ENCODE data around the gene ARHGAP44.

Gene ARHGAP44

DNA sequence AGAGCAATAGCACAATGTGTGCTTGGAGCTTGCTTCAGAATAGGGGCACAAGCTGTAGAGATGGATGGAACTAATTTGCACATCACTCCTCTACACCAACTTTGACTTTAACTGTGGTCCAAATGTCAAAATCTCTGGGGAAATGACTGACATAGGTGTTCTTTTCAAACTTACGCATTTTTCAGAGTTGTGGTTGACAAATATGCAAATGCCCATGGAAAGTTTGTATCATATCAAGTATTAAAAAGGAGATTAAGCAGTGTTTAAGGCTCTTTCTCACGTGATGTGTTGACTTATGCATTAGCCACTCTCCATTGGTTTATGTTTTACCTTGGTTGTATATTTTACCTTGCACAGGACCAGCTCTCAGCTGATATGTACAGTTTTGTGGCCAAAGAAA is 151.4 kb downstream of the ARHGAP44 start:
- Histone ChIP-seq H3K9ac (ENCODE audit: low read depth, low read length, poor library complexity, severe bottlenecking) (no peak overlapping the region), H3K79me2 (ENCODE audit: insufficient read depth, low read length) (no peaks in the 10 kb centered on the region), H3K27me3 (ENCODE audit: insufficient read depth, low read length, poor library complexity, severe bottlenecking) (no peaks in the 10 kb centered on the region), H4K20me1 (ENCODE audit: insufficient read depth, low read length, poor library complexity, severe bottlenecking) (no peaks in the 10 kb centered on the region), H3K4me1 (ENCODE audit: insufficient read depth, low read length, poor library complexity, severe bottlenecking) (no peaks in the 10 kb centered on the region), H2AFZ (ENCODE audit: low read length) (no peak overlapping the region), H3K9me2 (replicated peaks; ENCODE audit: low read depth, low read length) (no peaks in the 10 kb centered on the region), H3K9me3 (ENCODE audit: insufficient read depth, low read depth, low read length) (no peaks in the 10 kb centered on the region), H3K36me3 (ENCODE audit: insufficient read depth, low read length) (no peaks in the 10 kb centered on the region), H3F3A (ENCODE audit: low read depth) (no peaks in the 10 kb centered on the region), H3K4me3 (ENCODE audit: low read length, poor library complexity, severe bottlenecking) (no peak overlapping the region), H3K4me2 (ENCODE audit: low read depth, low read length, poor library complexity, severe bottlenecking) (no peak overlapping the region)
- TF ChIP-seq EZH2phosphoT487 (IDR thresholded peaks at IDR 0.05; ENCODE audit: borderline replicate concordance): no peak
- TF ChIP-seq, protein P1, sequence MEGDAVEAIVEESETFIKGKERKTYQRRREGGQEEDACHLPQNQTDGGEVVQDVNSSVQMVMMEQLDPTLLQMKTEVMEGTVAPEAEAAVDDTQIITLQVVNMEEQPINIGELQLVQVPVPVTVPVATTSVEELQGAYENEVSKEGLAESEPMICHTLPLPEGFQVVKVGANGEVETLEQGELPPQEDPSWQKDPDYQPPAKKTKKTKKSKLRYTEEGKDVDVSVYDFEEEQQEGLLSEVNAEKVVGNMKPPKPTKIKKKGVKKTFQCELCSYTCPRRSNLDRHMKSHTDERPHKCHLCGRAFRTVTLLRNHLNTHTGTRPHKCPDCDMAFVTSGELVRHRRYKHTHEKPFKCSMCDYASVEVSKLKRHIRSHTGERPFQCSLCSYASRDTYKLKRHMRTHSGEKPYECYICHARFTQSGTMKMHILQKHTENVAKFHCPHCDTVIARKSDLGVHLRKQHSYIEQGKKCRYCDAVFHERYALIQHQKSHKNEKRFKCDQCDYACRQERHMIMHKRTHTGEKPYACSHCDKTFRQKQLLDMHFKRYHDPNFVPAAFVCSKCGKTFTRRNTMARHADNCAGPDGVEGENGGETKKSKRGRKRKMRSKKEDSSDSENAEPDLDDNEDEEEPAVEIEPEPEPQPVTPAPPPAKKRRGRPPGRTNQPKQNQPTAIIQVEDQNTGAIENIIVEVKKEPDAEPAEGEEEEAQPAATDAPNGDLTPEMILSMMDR (conservative IDR thresholded peaks at IDR 0.05; ENCODE audit: low read length): no peak

GRCh38 chr17:12947047-12947446 is 157.7 kb downstream of the ARHGAP44 start:
- H3K79me2 ChIP-seq (ENCODE audit: insufficient read depth, low read length): no peaks in the 10 kb centered on the region
- H3F3A ChIP-seq (ENCODE audit: low read depth): no peaks in the 10 kb centered on the region
- H3K4me3 ChIP-seq (ENCODE audit: low read length, poor library complexity, severe bottlenecking): no peak overlapping the region
- TF ChIP-seq, protein P1 (conservative IDR thresholded peaks at IDR 0.05; ENCODE audit: low read length): no peak
- TF ChIP-seq EZH2phosphoT487 (IDR thresholded peaks at IDR 0.05; ENCODE audit: borderline replicate concordance): no peak
- H3K9ac ChIP-seq (ENCODE audit: low read depth, low read length, poor library complexity, severe bottlenecking): no peak overlapping the region
- H3K27me3 ChIP-seq (ENCODE audit: insufficient read depth, low read length, poor library complexity, severe bottlenecking): no peaks in the 10 kb centered on the region
- no peaks in the 10 kb centered on the region for H3K36me3 ChIP-seq (ENCODE audit: insufficient read depth, low read length)
- no peak overlapping the region for H3K4me2 ChIP-seq (ENCODE audit: low read depth, low read length, poor library complexity, severe bottlenecking)
- no peaks in the 10 kb centered on the region for H4K20me1 ChIP-seq (ENCODE audit: insufficient read depth, low read length, poor library complexity, severe bottlenecking)
- H3K9me2 ChIP-seq (replicated peaks; ENCODE audit: low read depth, low read length): no peaks in the 10 kb centered on the region
- no peak overlapping the region for H2AFZ ChIP-seq (ENCODE audit: low read length)
- H3K9me3 ChIP-seq (ENCODE audit: insufficient read depth, low read depth, low read length): no peaks in the 10 kb centered on the region; the same call in 1 of the 2 replicates
- no peaks in the 10 kb centered on the region for H3K4me1 ChIP-seq (ENCODE audit: insufficient read depth, low read length, poor library complexity, severe bottlenecking)

- Histone ChIP-seq H3K4me1 (ENCODE audit: insufficient read depth, low read length, poor library complexity, severe bottlenecking) (no peaks in the 10 kb centered on the region), H3K36me3 (ENCODE audit: insufficient read depth, low read length) (no peaks in the 10 kb centered on the region), H3K79me2 (ENCODE audit: insufficient read depth, low read length) (no peaks in the 10 kb centered on the region), H4K20me1 (ENCODE audit: insufficient read depth, low read length, poor library complexity, severe bottlenecking) (no peaks in the 10 kb centered on the region), H3K4me3 (ENCODE audit: low read length, poor library complexity, severe bottlenecking) (no peak overlapping the region), H3K27me3 (ENCODE audit: insufficient read depth, low read length, poor library complexity, severe bottlenecking) (no peaks in the 10 kb centered on the region), H3K9me3 (ENCODE audit: insufficient read depth, low read depth, low read length) (no peaks in the 10 kb centered on the region; the same call in 1 of the 2 replicates), H3F3A (ENCODE audit: low read depth) (no peaks in the 10 kb centered on the region), H3K9ac (ENCODE audit: low read depth, low read length, poor library complexity, severe bottlenecking) (no peak overlapping the region), H3K9me2 (replicated peaks; ENCODE audit: low read depth, low read length) (no peaks in the 10 kb centered on the region), H2AFZ (ENCODE audit: low read length) (no peak overlapping the region), H3K4me2 (ENCODE audit: low read depth, low read length, poor library complexity, severe bottlenecking) (no peak overlapping the region)
- TF ChIP-seq, protein P1 (conservative IDR thresholded peaks at IDR 0.05; ENCODE audit: low read length): no peak
- TF ChIP-seq EZH2phosphoT487 (IDR thresholded peaks at IDR 0.05; ENCODE audit: borderline replicate concordance): no peak
Observed at GRCh38 chr17:12952012-12952411, 162.7 kb downstream of the ARHGAP44 start.
